Cortex of kidney (tissue), 1 donor: Measurements from ENCODE around the gene FYB1.

Source experiments
- DNase-seq: peaks from one replicate; lab custom pipeline; 2025; lab: John Stamatoyannopoulos, UW

FYB1 gene

DNA sequence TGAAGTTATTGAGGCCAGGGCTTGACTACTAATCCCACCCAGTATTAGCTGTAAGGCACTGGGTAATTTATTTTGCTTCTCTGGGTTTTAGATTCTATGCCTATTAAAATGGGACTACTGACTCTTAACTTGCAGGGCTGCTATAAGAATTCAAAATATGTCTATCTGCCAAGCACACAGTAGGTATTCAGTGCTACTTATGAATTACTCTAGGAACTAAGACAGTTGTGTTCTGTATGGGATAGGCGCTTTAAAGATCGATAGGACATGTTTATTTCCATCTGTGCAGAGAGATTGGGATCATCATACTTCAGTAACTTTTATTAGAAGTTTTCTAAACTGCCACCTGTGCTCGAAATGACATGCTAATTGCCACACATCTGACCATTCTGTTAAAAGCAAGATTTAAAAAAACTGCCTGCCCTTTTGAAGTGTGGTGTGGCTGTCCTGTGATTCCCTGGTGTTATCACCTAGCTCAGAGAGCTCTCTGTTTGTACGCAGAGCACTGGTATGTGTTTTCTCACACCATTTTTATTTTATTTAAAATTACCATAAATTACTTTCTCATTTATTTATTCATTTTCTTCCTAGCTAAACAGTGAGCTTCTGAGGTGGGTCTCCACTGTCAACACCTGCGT, 58.7 kb downstream of the FYB1 start:
- DNase-seq: no peak

DNA sequence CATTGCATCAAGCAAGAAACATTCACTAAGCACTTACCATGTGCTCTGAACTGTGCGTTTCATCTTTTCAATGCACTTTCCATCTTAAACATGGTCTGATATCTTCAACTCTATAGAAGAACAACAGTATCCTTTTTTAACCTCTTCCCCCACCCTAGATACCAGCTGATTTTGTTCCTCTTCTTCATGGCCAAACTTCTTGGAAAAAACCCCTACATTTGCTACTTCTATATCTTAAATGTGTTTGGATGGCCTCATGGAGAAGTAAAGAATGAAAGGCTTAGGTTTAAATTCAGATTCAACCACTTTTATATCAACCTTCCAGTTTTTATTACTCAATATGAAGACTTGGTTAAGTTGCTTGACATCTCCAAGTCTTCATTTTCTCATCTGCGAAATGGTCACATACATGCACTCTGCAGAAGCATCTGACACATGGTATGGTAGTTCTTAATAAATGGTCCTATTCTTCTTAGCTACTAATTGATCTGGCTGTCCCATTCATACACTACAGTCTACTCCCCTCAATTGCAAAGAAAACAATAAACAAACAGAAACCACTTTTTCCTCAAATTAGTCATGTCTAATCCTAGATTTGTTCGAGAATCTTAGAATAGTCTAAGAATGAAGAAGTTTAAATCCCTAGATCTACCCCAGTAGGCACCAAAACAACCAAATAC, 59.4 kb downstream of the FYB1 start:
- no peak for DNase-seq

DNA sequence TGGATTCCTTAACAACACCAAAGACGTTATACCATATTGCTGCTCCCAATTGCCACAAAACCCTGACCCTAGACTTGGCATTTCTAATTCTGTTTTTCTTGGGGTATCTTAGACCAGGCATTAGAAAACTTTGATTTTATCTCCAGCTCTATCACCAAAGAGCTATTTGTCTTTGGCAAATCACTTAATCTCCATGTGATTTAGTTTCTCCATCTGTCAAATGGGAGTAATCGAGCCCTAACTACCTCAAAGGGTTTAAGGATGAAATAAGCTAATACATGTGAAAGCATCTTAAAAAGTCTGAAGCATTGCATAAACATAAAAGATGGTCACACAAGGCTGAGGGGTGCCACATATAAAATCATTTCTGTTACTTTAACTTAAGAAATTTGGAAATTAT, 60.6 kb downstream of the FYB1 start:
- DNase-seq: no peak

- no peak for DNase-seq
Observed at GRCh38 chr5:39158127-39158593, 61.2 kb downstream of the FYB1 start.

- DNase-seq: no peak
Observed at GRCh38 chr5:39157701-39158100, 61.7 kb downstream of the FYB1 start.

GRCh38 chr5:39156082-39156481, 63.3 kb downstream of the FYB1 start:
- no peak for DNase-seq

DNA sequence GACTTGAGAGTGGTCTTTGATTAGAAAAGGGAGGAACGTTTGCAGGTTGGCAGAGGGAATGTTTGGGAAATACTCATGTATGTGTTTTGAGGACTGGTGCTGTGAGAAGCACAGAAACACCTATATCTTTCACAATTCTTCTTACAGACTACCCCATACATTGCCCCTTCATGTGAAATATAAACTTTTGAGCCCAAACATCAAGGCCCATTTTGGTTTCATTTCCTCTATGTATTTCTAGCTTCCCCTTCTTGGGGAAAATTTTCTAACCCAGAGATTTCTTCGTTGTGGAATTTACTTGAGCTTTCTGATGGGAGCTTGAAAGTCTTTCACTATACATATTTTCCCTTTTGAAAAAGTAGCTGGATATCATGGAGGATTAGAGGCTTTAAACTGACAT, 67.6 kb downstream of the FYB1 start:
- DNase-seq: no peak

GRCh38 chr5:39149966-39150365, 69.4 kb downstream of the FYB1 start:
- no peak for DNase-seq

GRCh38 chr5:39148983-39149534, 70.3 kb downstream of the FYB1 start:
- no peak for DNase-seq

DNA sequence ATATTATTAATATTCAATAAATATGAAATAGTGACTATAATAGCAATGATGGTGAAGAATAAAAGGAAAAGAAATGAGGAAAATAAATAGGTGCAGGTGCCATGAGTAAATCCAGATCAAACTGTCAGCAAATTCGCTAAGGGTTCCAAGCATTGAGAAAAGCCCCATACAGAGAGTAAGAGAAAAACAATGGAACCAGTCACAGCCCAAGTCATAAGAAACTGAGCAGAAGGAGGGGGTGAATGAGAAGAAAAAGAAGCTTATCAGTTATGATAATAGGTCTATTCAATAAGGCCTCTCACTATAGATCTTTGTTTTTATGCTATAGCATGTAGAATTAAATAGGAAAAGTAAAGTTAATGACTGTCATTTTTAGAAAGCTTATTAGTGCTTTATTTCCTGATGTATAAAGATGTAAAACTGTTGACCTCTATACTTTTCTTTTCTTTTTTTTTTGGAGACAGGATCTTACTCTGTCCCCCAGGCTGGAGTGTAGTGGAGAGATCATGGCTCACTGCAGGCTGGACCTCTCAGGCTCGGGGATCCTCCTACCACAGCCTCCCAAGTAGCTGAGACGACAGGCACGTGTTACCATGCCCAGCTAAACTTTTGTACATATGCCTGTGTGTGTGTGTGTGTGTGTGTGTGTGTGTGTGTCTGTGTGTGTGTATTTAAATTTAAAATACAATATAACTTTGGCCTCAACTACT, 72.4 kb downstream of the FYB1 start:
- no peak for DNase-seq

GRCh38 chr5:39143151-39143860, 76.1 kb downstream of the FYB1 start:
- no peak for DNase-seq

GRCh38 chr5:39140558-39141168, 78.7 kb downstream of the FYB1 start:
- no peak for DNase-seq

- DNase-seq: no peak
Observed at GRCh38 chr5:39138892-39139291, 80.5 kb downstream of the FYB1 start.

DNA sequence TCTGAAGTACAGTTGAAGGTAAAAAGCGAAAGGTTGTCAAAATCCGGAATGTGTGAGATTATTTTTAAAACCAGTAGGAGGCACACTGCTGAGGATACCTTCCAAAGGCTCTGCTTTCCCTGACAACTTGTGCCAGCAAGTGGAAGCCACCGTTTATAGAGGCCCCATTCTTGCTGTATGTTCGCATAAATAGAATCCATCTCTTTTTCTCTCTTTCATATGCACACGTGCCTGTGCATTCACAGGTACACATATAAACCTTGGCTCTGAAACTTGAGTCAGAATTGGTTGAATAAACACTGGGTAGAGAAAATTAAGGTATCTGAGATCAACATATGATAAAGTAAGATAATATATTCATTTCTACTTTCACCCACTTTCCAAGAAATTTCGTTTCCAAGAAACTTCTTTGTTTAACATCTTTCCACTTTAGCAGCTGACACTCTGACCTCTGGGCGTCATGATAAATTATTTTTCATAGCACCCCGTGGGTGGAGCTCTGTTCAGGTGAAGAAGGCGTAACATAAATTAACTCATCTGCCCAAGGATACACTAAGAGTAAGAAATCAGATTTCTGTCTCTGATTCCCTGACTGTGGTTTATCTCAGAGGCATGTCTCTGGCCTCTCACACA, 81.4 kb downstream of the FYB1 start:
- no peak for DNase-seq

- DNase-seq: no peak
Observed at GRCh38 chr5:39137391-39137790, 82.0 kb downstream of the FYB1 start.

DNA sequence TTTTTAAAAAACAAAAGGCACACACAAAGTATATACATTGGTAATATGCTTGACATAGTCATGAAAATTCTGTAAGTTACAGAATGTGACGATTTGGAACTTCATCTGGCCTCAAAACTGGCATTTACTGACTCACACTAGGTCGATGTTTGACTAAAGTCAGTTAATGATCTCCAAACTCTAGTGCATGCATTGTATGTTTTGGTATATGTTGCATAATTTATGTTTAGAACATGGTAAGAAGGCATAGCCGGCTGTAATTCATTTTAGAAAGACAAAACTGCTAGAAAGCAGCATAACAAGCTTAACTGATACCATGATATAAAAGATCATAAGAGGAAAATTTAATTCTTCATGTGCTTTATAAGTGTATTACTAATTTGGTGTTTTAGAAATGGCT, 86.6 kb downstream of the FYB1 start:
- no peak for DNase-seq

DNA sequence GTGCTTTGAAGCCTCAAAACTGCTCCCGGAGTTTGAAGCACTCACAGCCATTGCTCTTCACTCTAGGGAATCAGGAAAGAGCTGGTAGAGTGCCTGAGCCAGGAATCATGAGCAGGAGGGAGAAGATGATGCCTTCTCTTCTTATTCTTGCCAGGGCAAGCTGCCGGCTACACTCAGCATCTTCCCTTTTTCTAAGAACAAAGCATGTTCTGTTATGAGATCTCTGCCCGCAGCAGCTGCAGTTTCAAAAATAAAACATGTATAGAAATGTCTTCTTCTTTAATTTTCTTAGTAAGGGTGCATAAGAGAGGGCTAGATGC, 87.3 kb downstream of the FYB1 start:
- no peak for DNase-seq

DNA sequence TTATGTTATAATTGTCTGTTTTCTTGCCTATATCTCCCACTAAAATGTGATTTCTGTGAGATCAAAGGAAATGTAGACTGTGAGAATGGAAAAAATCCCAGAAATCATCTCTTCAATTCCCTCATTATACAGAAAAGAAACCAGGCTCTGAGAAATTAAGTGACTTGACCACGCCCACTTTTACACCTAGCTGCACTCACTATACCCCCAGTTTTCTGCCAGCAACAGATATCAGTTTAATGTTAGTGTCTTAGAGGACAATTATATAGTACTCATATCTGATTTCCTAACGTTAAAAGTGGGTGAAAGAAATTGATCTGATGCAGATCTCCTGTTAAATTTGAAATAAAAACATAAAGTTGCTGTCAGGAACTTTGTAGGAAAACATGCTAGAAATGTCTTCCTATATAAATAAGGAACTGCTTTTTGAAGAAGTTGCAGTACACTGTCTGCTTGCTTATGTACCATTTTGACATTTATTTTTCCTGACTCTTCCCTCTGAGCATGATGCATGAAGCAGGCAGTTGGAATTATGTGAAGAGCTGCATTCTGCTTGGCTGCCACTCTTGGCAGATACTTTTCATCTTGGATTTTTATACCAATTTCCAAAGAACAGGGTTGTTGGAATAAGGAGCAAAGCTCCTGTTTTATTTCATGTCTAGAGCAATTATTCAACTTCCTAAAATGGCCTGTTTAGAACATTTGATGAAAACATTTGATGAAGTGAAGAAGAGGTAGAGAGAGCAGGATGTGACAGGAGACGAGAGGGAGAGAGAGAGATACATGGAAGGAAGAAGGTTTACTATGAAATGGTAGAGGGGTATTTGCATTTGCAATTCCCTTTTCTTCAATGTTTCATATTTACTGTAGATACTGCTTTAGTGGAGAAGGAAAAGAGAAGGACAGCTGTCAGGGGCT, 87.9 kb downstream of the FYB1 start:
- DNase-seq: no peak

GRCh38 chr5:39130716-39131115, 88.6 kb downstream of the FYB1 start:
- DNase-seq: no peak

- DNase-seq: no peak
Observed at GRCh38 chr5:39121922-39122321, 97.4 kb downstream of the FYB1 start.
